H1 (cell line): ENCODE results near the gene AMOTL2. TPM values are rescaled to one million over a fixed set of nuclear protein-coding genes. Genes with fewer than 3 reads are reported as not detected.
A peak's percentile ranks its signal among the peaks of the same experiment; 100 is the strongest.

ENCODE experiments used
- BCL11A ChIP-seq, 2 experiments: IDR thresholded peaks; one replicate each; pipeline ENCODE4 v1.6.1; 2011; ENCODE audit warnings: low read depth in 2 of 2, low read length in 2 of 2, mild to moderate bottlenecking in 2 of 2
- BRCA1 ChIP-seq: IDR thresholded peaks from 2 replicates; pipeline ENCODE4 v1.6.1; 2012; ENCODE audit warnings: low read depth, low read length, improper control_type of control experiment
- CHD1 ChIP-seq: IDR thresholded peaks from 2 replicates; pipeline ENCODE4 v1.6.1; 2012; ENCODE audit warnings: low read depth, low read length, improper control_type of control experiment
- EP300 ChIP-seq, 2 experiments: IDR thresholded peaks; 1 replicate in 1 of 2; 2 replicates in 1 of 2; pipeline ENCODE4 v1.6.1; 2011 to 2012; ENCODE audit warnings: low read depth in 2 of 2, low read length in 2 of 2, mild to moderate bottlenecking in 2 of 2, borderline replicate concordance in 1 of 2, inconsistent platforms in 1 of 2, moderate library complexity in 1 of 2
- GABPA ChIP-seq: IDR thresholded peaks from 2 replicates; pipeline ENCODE4 v1.6.1; 2011; ENCODE audit warnings: mild to moderate bottlenecking, low read length, moderate library complexity, borderline replicate concordance; ENCODE audit not compliant: insufficient read depth
- JUN ChIP-seq: IDR thresholded peaks from 2 replicates; pipeline ENCODE4 v1.6.1; 2011; ENCODE audit warnings: low read depth, mild to moderate bottlenecking, improper control_type of control experiment, low read length
- JUND ChIP-seq: IDR thresholded peaks from 2 replicates; pipeline ENCODE4 v1.6.1; 2011; ENCODE audit warnings: mild to moderate bottlenecking, improper control_type of control experiment, low read length
- KDM4A ChIP-seq: IDR thresholded peaks from one replicate; pipeline ENCODE4 v1.7.1; 2012; ENCODE audit warnings: low read depth, mild to moderate bottlenecking, moderate library complexity, low read length, inconsistent platforms; ENCODE audit not compliant: severe bottlenecking
- NRF1 ChIP-seq: IDR thresholded peaks from 2 replicates; pipeline ENCODE4 v1.6.1; 2011; ENCODE audit warnings: mild to moderate bottlenecking, low read depth, low read length, improper control_type of control experiment
- SP1 ChIP-seq: IDR thresholded peaks from 2 replicates; pipeline ENCODE4 v1.6.1; 2011; ENCODE audit warnings: low read depth, low read length
- TAF7 ChIP-seq: optimal IDR thresholded peaks from 2 replicates; pipeline ENCODE3; 2011; ENCODE audit warnings: low read depth, mild to moderate bottlenecking, inconsistent platforms, low read length, moderate library complexity, borderline replicate concordance
- ZNF274 ChIP-seq: IDR thresholded peaks from 2 replicates; pipeline ENCODE4 v1.7.0; 2012; ENCODE audit warnings: low read length, borderline replicate concordance; ENCODE audit errors: extremely low read depth
- polyA plus RNA-seq, 7 experiments: library from polyadenylated mRNA; depleted of rRNA in 3 of 7; stranded (reverse) in 5 of 7; unstranded in 2 of 7; fragments of >200 nt in 5 of 7; fragments of 200-250 nt in 2 of 7; gene quantifications; 1 replicate in 5 of 7; 2 replicates in 1 of 7; 4 replicates in 1 of 7; pipeline versions ENCODE4 v1.2.1 to v1.2.3, GENCODE V29; 2011 to 2013; ENCODE audit warnings: missing spikeins in 2 of 7, mixed read lengths in 2 of 7
- total RNA-seq: library from RNA; stranded (reverse); fragmentation: NEBNext Ultra II Directional; extraction: Animal tissue kit (Norgen Biotek cat#: 25700); gene quantifications from 2 replicates; pipeline ENCODE4 v1.2.1, GENCODE V29; 2021

AMOTL2 gene
- total and polyA plus RNA-seq, 2 of the 8 experiments (the other 6 are each of a cell fraction or from before 2014, with no cell fraction given): 19.0 to 63.7 TPM

DNA sequence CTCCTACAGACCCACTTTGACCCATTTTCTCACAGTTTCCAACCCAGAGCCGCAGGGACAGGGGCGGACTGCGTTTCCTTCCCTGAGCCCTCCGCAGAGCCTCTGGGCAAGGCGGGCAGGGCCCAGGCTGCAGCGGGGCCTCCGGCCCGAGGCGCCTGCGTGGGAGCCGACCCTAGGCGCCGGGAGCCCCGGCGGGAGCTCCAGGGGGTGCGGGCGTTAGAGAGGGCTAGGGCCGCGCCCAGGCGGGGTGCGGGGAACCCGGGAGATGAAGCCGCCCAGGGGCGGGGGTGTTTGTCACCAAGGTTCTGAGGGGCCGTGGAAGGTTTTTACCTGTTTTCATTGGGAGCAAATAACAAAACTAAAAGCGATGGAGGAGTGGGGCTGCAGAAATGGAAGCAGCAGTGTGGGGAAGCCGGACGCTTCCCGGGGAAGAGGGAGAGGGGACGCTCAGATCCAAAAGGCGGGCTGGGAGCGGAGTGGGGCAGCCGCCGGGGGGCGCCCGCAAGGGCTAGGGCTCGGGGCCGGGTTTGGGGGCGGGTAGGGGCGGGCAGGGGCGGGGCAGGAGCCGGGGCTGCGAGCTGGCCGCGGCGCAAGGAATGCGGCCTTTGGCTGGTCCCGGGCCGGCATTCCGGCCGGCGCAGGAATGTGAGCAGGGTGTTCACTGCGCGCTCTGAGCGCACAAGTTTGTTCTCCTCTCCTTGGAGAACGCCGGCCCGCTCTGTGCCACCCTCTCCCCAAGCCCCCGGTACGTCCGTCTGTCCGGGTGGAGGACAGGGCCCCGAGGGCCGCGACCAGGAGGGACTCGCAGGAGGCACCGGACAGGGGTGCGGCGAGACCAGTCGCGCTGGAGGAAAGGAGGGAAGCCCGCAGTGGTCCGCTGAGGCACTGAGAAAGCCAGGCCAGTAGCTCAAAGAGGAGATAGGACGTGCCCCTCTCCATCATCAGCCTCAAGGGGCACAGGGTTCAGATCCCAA lies 61.1 kb downstream of the AMOTL2 start (continued):
- TF ChIP-seq CHD1 (no peak), BRCA1 (no peak), ZNF274 (no peak), TAF7 (no peak), BCL11A (IDR thresholded peaks at IDR 0.05; ENCODE audit: low read depth in 2 of 2, low read length in 2 of 2) (no peak), KDM4A (peak; percentile 48), JUN (no peak), SP1 (peak; percentile 43; the same call in 1 of the 2 replicates), NRF1 (no peak), JUND (peak; percentile 18; the same call in 1 of the 2 replicates), GABPA (no peak), EP300 (IDR thresholded peaks at IDR 0.05; ENCODE audit: borderline replicate concordance in 1 of 2, low read depth in 2 of 2, low read length in 2 of 2) (peak in 1 of 2 experiments; percentile 37; a peak in 1 of 3 replicates)
